Measurements from ENCODE around the gene AGAP1.

GRCh38 chr2:236165842-236166795, 672.3 kb downstream of the AGAP1 start:
- TF ChIP-seq SIN3A (IDR thresholded peaks at IDR 0.05; ENCODE audit: borderline replicate concordance, insufficient read depth, low read length): no peak
- no peak for TF ChIP-seq POLR2AphosphoS5 (IDR thresholded peaks at IDR 0.05; ENCODE audit: low read depth, low read length)
- TF ChIP-seq TAF1 (IDR thresholded peaks at IDR 0.05; ENCODE audit: borderline replicate concordance, insufficient read depth, low read length): no peak
- TF ChIP-seq REST (IDR thresholded peaks at IDR 0.05; ENCODE audit: insufficient read depth in 1 of 2, low read depth in 2 of 2, low read length in 2 of 2): no peak
